ENCODE measurements around the gene CDKL4.
"Not testable (repeated sequence)": the region's sequence is repeated elsewhere in the genome, so short reads cannot be mapped to it uniquely, and the experiment has no call there.

CDKL4 gene

DNA sequence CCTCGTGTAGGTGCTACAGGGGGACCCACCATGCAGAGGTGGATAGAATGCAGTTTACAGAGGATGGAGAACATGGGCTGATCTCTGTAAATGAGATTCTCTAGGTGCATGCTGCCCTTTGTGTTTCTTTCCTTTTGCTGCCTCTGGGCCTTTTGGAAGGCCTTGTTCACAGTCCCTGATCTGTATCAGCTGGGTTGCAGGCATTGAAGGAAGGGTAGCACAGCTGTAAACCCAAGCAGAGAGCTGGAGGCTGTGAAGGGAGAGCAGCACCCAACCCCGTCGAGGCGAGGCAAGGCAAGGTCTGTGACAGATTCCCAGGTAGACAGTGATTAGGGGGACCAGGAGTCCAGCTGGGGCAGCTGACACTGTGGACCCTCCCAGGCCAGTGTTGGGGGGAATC is 66.8 kb downstream of the CDKL4 start:
- no peak for DNase-seq

DNA sequence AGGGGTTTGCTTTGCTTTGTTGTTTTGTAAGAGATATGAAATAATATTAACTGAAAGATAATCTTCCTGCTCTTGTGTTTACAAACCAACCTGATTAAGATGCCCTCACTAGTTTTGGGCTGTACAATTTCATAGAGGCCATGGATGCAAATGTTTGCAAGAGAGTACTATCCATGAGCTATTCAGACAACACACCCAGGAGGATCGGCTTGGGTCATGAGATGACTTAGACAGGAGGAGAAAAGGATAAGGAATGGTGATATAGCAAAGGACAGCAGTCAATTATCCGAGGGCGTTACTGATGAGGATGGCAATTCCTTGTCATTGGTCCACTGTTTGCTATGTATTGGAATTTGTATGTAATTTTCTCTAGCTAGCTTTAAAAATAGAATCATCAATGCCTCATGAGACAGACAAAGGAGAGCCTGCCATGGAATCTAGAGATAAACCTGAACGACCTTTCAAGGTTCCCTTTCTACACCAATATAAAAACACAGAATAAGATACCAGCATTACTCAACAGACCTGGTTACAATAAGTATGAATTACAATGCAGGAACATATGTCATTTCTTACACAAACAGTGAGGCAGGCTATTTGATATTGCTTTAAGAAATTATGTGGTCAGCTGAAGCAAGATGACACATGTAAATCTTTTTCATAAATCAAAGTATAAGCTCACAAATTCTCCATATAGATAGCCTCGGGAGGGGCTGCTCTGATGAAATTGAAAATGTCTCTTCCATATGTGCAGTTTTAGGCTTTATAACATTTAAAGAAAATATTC is 68.6 kb downstream of the CDKL4 start:
- DNase-seq, result no peak

DNA sequence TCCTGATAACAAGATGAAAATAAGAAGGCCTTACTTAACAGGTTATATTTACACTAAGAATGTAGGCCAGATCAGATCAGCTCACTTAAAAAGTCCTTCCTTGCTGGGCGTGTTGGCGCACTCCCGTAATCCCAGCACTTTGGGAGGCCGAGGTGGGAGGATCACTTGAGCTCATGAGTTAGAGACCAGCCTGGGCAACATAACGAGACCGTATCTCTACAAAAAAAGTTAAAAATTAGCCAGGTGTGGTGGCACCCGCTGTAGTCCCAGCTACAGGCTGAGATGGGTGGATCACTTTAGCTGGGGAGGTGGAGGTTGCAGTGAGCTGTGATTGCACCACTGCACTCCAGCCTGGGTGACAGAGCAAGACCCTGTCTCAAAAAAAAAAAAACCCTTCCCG is 69.7 kb downstream of the CDKL4 start:
- no peak for DNase-seq

DNA sequence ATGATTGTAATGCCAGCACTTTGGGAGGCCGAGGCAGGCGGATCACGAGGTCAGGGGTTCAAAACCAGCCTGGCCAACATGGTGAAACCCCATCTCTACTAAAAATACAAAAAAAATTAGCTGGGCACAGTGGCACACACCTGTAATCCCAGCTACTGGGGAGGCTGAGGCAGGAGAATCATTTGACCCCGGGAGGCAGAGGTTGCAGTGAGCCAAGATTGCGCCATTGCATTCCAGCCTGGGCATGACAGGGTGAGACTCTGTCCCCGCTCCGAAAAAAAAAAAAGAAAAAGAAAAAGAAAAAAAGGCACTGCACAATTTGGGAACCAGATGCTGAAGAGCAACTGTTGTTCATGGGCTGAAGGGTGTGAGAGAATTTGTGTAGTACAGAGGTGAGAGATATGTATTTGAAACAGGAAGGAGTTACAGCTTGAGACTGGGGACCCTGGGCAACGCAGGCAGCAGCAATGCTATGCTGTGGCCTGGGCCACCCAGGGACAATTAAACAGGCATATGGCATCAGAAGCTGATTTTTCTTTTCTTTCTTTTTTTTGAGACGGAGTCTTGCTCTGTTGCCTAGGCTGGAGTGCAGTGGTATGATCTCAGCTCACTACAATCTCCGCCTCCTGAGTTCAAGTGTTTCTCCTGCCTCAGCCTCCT is 71.6 kb downstream of the CDKL4 start:
- not testable (repeated sequence) for DNase-seq

DNA sequence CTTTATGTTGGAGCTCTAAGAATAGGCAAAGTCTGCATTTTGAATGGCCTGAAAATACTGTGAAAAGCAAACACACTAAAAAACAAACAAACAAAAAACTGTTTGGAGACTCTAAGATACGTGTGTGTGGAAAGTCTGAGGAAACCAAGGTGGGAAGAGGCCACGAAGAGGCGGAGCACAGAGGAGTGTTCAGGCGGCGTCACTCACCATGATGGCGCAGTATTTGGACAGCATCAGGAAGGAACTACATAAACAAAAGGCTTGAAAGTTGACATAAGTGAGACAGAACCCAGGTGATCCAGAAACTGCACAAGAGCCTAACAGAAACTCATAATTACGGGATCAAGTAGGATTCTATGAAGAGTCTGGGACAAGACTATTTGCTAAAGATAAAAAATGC is 72.1 kb downstream of the CDKL4 start:
- DNase-seq, result no peak

DNA sequence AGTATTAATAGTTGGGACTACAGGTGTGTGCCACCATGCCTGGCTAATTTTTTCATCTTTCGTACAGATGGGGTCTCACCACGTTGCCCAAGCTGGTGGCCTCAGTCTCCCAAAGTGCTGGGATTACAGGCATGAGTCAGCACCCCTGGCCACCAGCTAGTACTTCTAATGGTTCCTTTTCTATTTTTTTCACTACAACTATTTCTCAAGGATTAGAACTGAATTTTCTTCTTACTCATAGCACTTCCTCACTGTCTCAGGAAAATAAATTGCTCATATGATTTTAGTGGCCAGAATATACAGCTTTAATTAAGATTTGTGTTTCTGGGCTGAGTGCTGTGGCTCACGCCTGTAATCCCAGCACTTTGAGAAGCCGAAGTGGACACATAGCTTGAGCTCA is 79.7 kb downstream of the CDKL4 start:
- no peak for DNase-seq

DNA sequence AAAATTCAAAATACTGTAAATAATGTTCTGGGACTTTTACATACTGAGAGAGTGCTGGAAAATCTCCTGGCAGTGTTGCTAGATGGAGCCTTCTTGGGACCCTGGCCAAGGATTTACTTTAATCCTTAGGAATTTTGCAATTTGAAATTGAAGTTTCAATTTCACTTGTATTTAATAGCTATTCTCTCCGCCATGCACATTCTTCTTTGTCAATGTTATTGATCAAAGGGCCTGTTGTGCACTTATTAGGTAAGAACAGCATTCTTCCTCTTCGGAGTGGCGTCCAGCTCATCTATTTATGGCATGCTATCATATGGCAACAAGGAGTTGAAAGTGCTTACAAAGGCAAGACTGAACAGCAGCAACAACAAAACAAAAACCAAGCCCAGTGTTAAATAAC is 82.8 kb downstream of the CDKL4 start:
- no peak for DNase-seq

DNA sequence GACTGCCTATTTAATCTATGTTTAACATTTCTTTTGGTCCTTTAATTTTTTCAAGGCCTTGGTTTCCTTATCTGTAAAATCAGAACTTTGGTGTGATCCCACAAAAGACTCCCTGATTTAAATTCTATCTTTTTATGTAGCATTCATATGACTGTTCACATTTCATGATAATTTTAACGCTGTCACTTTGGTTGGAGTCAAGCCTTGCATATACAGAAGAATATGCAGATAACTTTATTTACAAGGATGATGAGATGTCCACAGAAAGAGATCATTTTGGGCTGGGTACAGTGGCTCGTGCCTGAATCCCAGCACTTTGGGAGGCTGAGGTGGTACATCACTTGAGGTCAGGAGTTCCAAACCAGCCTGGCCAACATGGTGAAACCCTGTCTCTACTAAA is 84.5 kb downstream of the CDKL4 start:
- DNase-seq, result no peak

DNA sequence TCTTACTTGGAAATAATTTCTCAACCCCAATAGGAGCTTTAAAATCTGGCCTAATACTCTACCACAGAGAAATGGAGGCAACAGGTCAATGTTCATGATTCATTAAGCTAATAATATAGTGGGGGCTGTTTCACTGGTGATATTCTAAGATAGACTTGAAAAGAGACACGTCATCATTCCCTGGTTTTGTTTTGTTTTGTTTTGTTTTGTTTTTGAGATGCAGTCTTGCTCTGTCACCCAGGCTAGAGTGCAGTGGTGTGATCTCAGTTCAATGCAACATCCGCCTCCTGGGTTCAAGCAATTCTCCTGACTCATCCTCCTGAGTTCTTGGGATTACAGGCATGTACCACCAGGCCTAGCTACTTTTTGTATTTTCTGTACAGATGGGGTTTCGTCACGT is 85.4 kb downstream of the CDKL4 start:
- no peak for DNase-seq

DNA sequence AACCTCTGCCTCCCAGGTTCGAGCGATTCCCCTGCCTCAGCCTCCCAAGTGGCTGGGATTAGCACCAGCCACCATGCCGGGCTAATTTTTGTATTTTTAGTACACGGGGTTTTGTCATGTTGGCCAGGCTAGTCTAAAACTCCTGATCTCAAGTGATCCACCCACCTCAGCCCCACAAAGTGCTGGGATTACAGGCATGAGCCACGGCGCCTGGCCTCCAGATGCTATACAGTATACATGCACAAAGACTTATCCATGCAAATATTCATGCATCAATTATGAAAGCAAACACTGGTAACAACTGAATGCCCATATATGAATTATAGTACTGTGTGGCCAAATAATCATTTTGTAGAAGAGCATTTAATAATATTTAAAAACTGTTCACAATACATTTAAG is 86.9 kb downstream of the CDKL4 start:
- DNase-seq, result no peak

DNA sequence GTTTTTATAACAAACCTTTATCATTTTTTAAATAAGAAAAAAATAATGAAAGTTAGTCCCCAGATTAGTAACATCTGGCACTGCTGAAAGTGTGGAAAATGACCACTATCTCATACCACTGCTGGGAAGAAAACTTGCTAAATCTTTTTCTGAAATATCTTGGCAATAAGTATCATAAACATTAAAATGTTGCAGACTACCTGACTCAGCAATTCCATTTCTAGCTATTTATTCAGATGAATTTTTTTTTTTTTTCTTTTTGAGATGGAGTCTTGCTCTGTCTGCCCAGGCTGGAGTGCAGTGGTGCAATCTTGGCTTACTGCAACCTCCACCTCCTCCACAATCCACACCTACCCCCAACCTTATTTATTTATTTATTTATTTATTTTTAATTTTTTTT is 87.7 kb downstream of the CDKL4 start:
- DNase-seq, result no peak

DNA sequence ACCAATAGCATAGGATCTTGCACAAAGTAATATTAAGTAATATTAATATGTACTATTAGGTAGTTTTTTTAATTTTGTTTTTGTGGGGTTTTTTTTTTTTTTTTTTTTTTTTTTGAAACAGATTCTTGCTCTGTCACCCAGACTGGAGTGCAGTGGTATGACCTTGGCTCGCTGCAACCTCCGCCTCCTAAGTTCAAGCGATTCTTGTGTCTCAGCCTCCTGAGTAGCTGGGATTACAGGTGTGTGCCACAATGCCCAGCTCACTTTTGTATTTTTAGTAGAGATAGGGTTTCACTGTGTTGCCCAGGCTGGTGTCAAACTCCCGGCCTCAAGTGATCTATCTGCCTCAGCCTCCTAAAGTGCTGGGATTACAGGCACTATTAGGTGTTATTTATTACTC is 88.2 kb downstream of the CDKL4 start:
- DNase-seq, result not testable (repeated sequence)

DNA sequence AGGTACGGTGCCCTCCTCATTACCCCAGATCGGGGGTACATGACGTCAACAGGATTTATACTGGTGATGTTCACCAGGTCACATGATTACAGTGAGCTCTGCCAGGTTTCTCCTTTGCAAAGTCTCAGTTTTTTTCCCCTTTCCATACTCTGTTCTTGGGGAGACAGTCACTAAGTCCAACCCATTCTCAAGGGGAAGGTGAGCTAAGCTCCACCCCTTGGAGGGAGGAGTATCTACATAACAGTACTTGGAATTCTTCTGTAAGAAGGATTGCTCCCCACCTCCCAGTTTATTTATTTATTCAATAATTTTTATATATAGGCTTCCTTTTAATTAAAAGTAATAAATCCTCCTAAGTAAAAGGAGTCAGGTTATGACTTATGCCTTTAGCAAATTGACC is 88.8 kb downstream of the CDKL4 start:
- no peak for DNase-seq

DNA sequence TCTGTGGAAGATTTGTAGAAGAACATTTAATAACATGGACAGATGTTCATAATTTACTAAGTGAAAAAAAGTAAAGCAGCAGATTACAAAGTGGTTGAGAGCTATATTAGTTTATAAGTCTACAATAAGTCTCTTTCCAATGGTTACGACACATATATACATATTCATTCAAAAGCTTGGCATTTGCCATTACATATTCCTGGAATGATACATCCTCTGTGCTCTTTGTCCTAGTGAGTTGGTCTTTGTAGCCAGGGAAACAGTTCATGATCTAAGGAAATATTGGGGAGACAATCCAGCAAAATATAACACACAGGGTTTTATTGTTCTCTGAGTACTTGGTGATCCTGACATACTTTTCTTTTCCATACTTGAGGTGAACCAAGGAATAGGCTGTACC is 90.5 kb downstream of the CDKL4 start:
- no peak for DNase-seq

DNA sequence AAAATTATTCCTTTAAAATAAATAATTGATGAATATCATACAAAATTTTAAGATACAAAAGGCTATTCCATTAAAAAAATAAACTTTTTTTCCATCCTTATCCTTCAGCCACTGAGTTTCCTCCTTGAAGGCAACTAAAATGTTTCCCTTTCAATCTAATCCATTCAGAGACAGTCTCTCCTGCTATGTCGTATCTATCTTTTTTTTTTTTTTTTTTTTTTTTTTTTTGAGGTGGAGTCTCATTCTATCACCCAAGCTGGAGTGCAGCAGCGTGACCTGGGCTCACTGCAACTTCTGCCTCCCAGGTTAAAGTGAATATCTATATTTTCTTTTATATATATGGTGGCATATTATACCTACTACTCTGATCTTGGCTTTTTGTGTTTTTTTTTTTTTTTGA is 91.3 kb downstream of the CDKL4 start:
- no peak for DNase-seq

DNA sequence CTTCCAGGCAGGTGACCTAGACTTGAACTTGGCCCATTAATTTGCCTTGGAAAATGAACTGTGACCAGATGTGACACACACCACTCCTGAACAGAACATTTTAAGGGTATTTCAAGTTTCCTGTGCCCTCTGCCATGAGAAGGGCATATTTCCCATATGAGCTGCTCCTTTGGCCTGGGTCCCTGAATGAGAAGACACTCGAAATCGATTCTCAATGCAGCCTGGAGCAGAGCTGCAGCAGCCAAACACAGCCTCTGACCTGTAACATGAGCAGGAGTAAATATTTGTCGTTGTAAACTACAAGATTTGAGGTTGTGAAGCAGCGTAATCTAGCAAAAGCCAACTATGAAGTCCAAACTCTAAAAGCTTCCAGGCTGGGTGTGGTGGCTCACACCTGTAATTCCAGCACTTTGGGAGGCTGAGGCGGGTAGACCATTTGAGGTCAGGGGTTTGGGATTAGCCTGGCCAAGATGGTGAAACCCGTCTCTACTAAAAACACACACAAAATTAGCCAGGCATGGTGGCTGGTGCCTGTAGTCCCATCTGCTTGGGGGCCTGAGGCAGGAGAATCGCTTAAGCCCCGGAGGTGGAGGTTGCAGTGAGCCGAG is 92.8 kb downstream of the CDKL4 start:
- no peak for DNase-seq

DNA sequence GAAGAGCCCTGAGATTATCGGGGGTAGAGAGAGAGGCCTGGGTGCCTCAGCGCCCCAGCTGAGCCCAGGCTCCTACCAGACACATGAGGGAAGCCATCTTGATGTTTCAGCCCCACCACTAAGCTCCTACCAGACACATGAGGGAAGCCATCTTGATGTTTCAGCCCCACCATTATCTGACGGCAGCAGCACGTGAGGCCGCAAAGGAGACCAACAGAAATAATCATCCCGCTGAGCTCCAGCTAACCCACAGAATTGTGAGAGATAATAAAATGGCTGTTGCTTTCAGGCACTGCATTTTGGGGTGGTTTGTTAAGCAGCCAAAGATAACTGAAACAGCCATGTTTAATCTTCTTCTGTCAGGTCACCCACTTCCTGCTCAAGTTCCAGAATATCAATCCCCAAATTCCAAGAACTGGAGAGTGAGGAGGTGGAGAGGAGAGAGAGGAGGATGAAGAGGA is 93.6 kb downstream of the CDKL4 start:
- DNase-seq, result no peak

DNA sequence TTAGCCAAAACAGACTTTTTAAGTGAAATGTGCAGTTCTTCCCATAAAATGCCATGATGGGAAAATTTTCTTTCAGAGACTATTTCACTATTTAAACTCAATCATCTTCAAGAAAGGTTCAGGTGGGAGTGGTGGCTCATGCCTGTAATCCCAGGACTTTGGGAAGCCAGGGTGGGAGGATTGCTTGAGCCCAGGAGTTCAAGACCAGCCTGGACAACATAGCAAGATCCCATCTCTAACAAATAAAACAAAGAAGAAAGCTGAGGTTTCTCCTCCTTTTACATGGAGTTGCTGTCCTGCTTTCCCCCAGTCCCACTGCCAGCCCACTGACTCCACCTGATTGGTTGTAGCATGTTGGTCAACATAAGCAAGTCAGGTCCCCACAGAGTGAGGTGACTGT is 97.1 kb downstream of the CDKL4 start:
- DNase-seq, result no peak

DNA sequence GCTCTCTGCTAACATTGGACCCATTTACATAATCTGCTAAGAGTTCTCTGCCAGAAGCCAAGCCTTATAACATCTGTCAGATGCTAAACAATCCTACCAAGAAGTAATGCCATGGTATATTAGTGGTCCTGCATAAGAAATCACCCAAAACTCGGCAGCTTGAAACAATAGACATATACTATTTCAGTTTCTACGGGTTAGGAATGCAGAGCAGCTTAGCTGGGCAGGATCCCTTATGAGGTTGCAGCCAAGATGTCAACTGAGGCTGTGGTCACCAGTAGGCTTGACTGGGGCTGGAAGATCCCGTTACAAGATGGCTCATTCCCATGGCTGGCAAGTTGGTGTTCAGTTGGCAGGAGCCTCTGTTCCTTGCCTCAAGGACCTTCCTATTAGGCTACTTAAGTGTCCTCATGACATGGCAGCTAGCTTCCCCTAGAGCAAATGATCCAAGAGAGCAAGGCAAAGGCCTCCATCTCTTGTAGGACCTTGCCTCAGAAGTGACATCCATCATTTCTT is 97.8 kb downstream of the CDKL4 start:
- no peak for DNase-seq

DNA sequence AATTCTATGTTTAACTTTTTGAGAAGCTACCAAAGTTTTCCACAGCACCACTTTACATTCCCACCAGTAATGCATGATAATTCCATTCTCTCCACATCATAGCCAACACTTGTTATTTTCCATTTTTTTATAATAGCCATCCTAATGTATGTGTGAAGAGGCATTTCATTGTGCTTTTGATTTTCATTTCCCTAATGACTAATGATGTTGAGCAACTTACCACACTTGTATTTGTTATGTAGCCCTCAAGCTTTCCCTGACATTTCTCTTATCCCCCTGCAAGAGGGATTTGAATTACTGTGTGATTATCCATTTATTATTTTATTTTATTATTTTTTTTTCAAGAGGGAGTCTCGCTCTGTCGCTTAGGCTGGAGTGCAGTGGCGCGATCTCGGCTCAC is 99.4 kb downstream of the CDKL4 start:
- no peak for DNase-seq

DNA sequence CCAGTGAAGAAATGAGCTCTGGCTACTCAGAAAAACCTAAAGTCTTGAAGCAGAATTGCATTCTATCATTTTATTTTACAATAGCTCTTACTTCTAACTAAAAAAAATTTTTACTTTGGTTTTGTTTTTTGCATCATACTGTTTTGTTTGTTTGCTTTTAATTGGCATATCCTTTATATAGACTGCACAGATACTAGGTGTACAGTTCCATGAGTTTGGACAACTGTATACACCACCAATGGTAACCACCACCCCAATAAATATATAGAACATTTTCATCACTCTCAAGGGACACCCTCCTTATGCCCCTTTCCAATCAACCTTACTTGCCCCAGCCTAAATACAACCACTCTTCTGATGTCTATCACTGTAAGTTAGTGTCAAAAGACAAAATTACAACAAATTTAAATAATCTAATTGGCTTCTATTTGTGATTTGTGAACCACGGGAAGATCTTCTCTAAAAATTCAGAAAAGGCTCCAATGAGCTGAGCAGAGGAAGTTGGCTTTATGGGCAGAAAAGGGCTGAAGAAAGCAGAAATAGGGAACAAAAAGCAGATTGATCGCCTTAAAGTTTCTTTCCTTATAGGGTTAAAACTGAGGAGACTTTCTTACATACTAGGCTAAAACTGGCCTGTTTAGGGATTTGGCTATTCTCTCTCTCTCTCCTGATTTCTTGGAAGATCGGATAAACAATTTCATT is 100.7 kb downstream of the CDKL4 start:
- no peak for DNase-seq

DNA sequence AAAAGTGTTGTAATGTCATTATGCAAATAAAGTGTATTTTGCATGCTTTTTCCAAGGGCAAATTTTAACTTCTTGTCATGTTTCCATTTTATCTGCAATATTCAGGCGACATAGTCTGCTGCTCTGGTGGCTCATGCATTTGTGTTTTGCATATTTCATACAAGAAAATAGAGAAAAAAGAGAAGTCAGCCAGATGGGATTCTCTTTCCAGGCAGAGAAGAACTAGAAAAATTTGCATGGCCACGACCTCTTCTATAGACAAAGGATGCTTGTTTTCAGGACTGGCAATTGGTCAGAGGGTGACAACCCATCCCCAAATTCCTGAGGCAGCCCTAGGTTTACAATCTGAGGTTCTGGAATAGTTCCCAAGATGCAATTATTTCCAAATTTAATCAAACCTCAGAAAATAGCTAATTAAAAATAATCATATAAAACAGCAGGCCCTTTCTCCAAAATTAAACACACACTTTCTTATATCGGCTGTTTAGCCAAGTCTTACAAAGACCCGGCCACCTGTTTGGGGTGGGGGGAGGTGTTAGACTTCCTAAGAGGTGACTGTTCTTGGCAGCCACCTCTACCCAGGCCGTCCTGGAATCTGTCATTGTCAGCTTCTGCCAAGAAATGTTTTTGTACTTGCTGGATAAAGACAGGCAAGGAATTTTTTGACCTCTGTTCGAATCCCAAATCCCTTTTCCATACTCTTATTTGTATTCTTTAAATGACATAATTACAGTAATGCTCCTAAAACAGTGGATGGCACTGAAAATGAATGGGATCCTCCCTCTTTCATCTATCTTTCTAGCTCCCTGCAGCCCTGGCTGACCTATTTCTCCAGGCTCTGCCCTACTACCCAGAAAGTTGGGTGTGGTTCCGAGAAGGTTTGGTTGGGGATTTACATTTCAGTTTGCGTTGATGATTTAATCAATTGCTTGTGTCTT is 102.2 kb downstream of the CDKL4 start:
- no peak for DNase-seq

Measured in NCI-H2107 (cell line).